22Rv1 (cell line): ENCODE results near the gene CHDH.

Source experiments
- CTCF ChIP-seq: fragments of 450-650 bp; IDR thresholded peaks from 2 replicates; pipeline ENCODE4 v1.5.1; 2017; ENCODE audit warnings: mild to moderate bottlenecking
- ZFX ChIP-seq: fragments of 450-650 bp; IDR thresholded peaks from 2 replicates; pipeline ENCODE4 v1.6.1; 2017; ENCODE audit warnings: antibody characterized with exemption, borderline replicate concordance

GRCh38 chr3:53764026-53764775 is 82.0 kb downstream of the CHDH start:
- TF ChIP-seq CTCF: no peak
- no peak for TF ChIP-seq ZFX
